Neural progenitor cell (in vitro differentiated cells): ENCODE measurements around the gene FBLN2. TPM values are rescaled to one million over a fixed set of nuclear protein-coding genes. Genes with fewer than 3 reads are reported as not detected.

Experiments
- DNase-seq: peaks from one replicate; pipeline ENCODE4 v3.0.0-alpha.2; 2016; ENCODE audit warnings: low spot score
- H2AFZ ChIP-seq: fragments of 200-600 bp; sonication (generic); replicated peaks from 2 replicates; pipeline ENCODE4 v1.6.1; 2016; ENCODE audit warnings: antibody characterized with exemption
- H3F3A ChIP-seq: fragments of 200-600 bp; sonication (generic); 2 replicates; pipeline ENCODE4 v1.6.1; 2016; ENCODE audit warnings: antibody characterized with exemption, low read depth
- H3K27ac ChIP-seq: fragments of 200-600 bp; sonication (generic); 2 replicates; pipeline ENCODE4 v1.5.1; 2016; ENCODE audit warnings: mild to moderate bottlenecking
- H3K27me3 ChIP-seq: fragments of 200-600 bp; sonication (generic); 2 replicates; pipeline ENCODE4 v1.6.1; 2016; ENCODE audit warnings: mild to moderate bottlenecking, moderate library complexity
- H3K36me3 ChIP-seq: fragments of 200-600 bp; sonication (generic); 2 replicates; pipeline ENCODE4 v1.5.1; 2016
- H3K4me1 ChIP-seq: fragments of 200-600 bp; sonication (generic); 2 replicates; pipeline ENCODE4 v1.6.1; 2016; ENCODE audit warnings: mixed run types
- H3K4me2 ChIP-seq: fragments of 200-600 bp; sonication (generic); 2 replicates; pipeline ENCODE4 v1.6.1; 2016
- H3K4me3 ChIP-seq: fragments of 200-600 bp; sonication (generic); 2 replicates; pipeline ENCODE4 v1.5.1; 2016
- H3K79me2 ChIP-seq: fragments of 200-600 bp; sonication (generic); 2 replicates; pipeline ENCODE4 v1.6.1; 2016; ENCODE audit warnings: low read depth
- H3K9ac ChIP-seq: fragments of 200-600 bp; sonication (generic); 2 replicates; pipeline ENCODE4 v1.6.1; 2016
- H3K9me3 ChIP-seq: fragments of 200-600 bp; sonication (generic); 2 replicates; pipeline ENCODE4 v1.5.1; 2016; ENCODE audit warnings: low read depth
- H4K20me1 ChIP-seq: fragments of 200-600 bp; sonication (generic); 2 replicates; pipeline ENCODE4 v1.6.1; 2016; ENCODE audit warnings: low read depth
- H3K27ac Mint-ChIP-seq: 3 replicates; pipeline ENCODE4 v1.8.0; 2021; ENCODE audit warnings: mixed read lengths
- H3K27me3 Mint-ChIP-seq: 2 replicates; pipeline ENCODE4 v1.8.0; 2022; ENCODE audit warnings: low read depth, mild to moderate bottlenecking, inconsistent platforms, moderate library complexity, mixed read lengths; ENCODE audit not compliant: insufficient read depth
- H3K36me3 Mint-ChIP-seq: 3 replicates; pipeline ENCODE4 v1.8.0; 2021; ENCODE audit warnings: mixed read lengths
- H3K4me1 Mint-ChIP-seq: 3 replicates; pipeline ENCODE4 v1.8.0; 2021; ENCODE audit warnings: mixed read lengths
- H3K4me3 Mint-ChIP-seq: 3 replicates; pipeline ENCODE4 v1.8.0; 2021; ENCODE audit warnings: mild to moderate bottlenecking, moderate library complexity, mixed read lengths
- H3K9me3 Mint-ChIP-seq: 3 replicates; pipeline ENCODE4 v1.8.0; 2020; ENCODE audit warnings: mixed read lengths
- CTCF ChIP-seq: fragments of 200-600 bp; sonication (generic); IDR thresholded peaks from 2 replicates; pipeline ENCODE4 v1.5.1; 2017; ENCODE audit warnings: antibody characterized with exemption, mild to moderate bottlenecking
- EZH2 ChIP-seq: fragments of 200-600 bp; sonication (generic); IDR thresholded peaks from 2 replicates; pipeline ENCODE4 v1.6.1; 2017; ENCODE audit warnings: antibody characterized with exemption, mild to moderate bottlenecking, moderate library complexity
- EZH2phosphoT487 ChIP-seq: fragments of 200-600 bp; sonication (generic); IDR thresholded peaks from 2 replicates; pipeline ENCODE4 v1.6.1; 2017; ENCODE audit warnings: antibody characterized with exemption
- total RNA-seq: library from RNA; depleted of rRNA; stranded (reverse); fragments of >200 nt; gene quantifications from 2 replicates; pipeline ENCODE4 v1.2.3, GENCODE V29; 2015; ENCODE audit warnings: low replicate concordance

The FBLN2 gene
- total RNA-seq, 1 donor from 2014 or later, result 15.9 TPM

GRCh38 chr3:13541691-13542090, 7.2 kb upstream of the FBLN2 start:
- H3K4me3 ChIP-seq, result no peak overlapping the region
- Mint-ChIP-seq H3K9me3 (peaks cover 4% of the 10 kb centered on the region), H3K27ac (no peak overlapping the region), H3K4me3 (no peak overlapping the region), H3K4me1 (peaks cover 39% of the 10 kb centered on the region), H3K27me3 (peaks cover 9% of the 10 kb centered on the region), H3K36me3 (no peaks in the 10 kb centered on the region)
- no peaks in the 10 kb centered on the region for H3K27me3 ChIP-seq
- no peak overlapping the region for H3K9ac ChIP-seq
- no peaks in the 10 kb centered on the region for H4K20me1 ChIP-seq
- H3K9me3 ChIP-seq, result no peaks in the 10 kb centered on the region
- peaks cover 4% of the 10 kb centered on the region for H3K4me1 ChIP-seq
- H3K79me2 ChIP-seq, result no peaks in the 10 kb centered on the region
- H3K27ac ChIP-seq, result no peak overlapping the region
- TF ChIP-seq CTCF (no peak), EZH2 (no peak), EZH2phosphoT487 (no peak)
- H3F3A ChIP-seq, result no peaks in the 10 kb centered on the region
- DNase-seq, result no peak
- H3K36me3 ChIP-seq, result no peaks in the 10 kb centered on the region
- no peak overlapping the region for H2AFZ ChIP-seq
- H3K4me2 ChIP-seq, result no peak overlapping the region

GRCh38 chr3:13542142-13542541, 6.8 kb upstream of the FBLN2 start:
- Mint-ChIP-seq H3K36me3 (no peaks in the 10 kb centered on the region), H3K4me3 (no peak overlapping the region), H3K4me1 (peaks cover 39% of the 10 kb centered on the region), H3K27me3 (peaks cover 11% of the 10 kb centered on the region), H3K27ac (no peak overlapping the region), H3K9me3 (peaks cover 4% of the 10 kb centered on the region)
- H4K20me1 ChIP-seq, result no peaks in the 10 kb centered on the region
- H3K4me3 ChIP-seq, result no peak overlapping the region
- peaks cover 3% of the 10 kb centered on the region for H3F3A ChIP-seq
- H3K27me3 ChIP-seq, result no peaks in the 10 kb centered on the region
- no peaks in the 10 kb centered on the region for H3K79me2 ChIP-seq
- H3K4me1 ChIP-seq, result no peaks in the 10 kb centered on the region
- H3K9ac ChIP-seq, result no peak overlapping the region
- no peak for DNase-seq
- H2AFZ ChIP-seq, result no peak overlapping the region
- TF ChIP-seq EZH2, result no peak
- TF ChIP-seq EZH2phosphoT487, result no peak
- TF ChIP-seq CTCF, result no peak
- no peak overlapping the region for H3K27ac ChIP-seq
- H3K4me2 ChIP-seq, result no peak overlapping the region
- H3K9me3 ChIP-seq, result no peaks in the 10 kb centered on the region
- no peaks in the 10 kb centered on the region for H3K36me3 ChIP-seq

- Mint-ChIP-seq H3K4me1 (peaks cover 47% of the 10 kb centered on the region), H3K9me3 (peaks cover 2% of the 10 kb centered on the region), H3K27ac (no peak overlapping the region), H3K36me3 (no peaks in the 10 kb centered on the region), H3K4me3 (no peak overlapping the region), H3K27me3 (peaks cover 14% of the 10 kb centered on the region)
- peaks cover 10% of the 10 kb centered on the region for H3K27me3 ChIP-seq
- H3F3A ChIP-seq, result peaks cover 7% of the 10 kb centered on the region
- H3K4me1 ChIP-seq, result no peaks in the 10 kb centered on the region
- no peak overlapping the region for H3K9ac ChIP-seq
- H3K4me3 ChIP-seq, result no peak overlapping the region
- H3K79me2 ChIP-seq, result no peaks in the 10 kb centered on the region
- no peaks in the 10 kb centered on the region for H3K9me3 ChIP-seq
- no peak overlapping the region for H3K27ac ChIP-seq
- no peaks in the 10 kb centered on the region for H4K20me1 ChIP-seq
- no peak overlapping the region for H2AFZ ChIP-seq
- no peak for TF ChIP-seq EZH2
- no peak for TF ChIP-seq EZH2phosphoT487
- no peak for TF ChIP-seq CTCF
- H3K36me3 ChIP-seq, result no peaks in the 10 kb centered on the region
- no peak for DNase-seq
- no peak overlapping the region for H3K4me2 ChIP-seq
Measured at GRCh38 chr3:13543253-13543652, 5.7 kb upstream of the FBLN2 start.
